Camera-type eye (tissue), 1 donor: ENCODE measurements around the gene VASN. TPM values are rescaled to one million over a fixed set of nuclear protein-coding genes. Genes with fewer than 3 reads are reported as not detected.

Source experiments
- total RNA-seq: library from RNA; depleted of rRNA; stranded (reverse); fragments of >200 nt; gene quantifications from one replicate; pipeline ENCODE4 v1.2.3, GENCODE V29; 2014

Gene VASN
- 32.7 TPM for total RNA-seq

GRCh38 chr16:4371357-4372000 lies at the start of gene VASN:
Gene VASN (plus strand): TSS chr16:4371848. CDS start chr16:4380878, 9,030 bp downstream.

DNA sequence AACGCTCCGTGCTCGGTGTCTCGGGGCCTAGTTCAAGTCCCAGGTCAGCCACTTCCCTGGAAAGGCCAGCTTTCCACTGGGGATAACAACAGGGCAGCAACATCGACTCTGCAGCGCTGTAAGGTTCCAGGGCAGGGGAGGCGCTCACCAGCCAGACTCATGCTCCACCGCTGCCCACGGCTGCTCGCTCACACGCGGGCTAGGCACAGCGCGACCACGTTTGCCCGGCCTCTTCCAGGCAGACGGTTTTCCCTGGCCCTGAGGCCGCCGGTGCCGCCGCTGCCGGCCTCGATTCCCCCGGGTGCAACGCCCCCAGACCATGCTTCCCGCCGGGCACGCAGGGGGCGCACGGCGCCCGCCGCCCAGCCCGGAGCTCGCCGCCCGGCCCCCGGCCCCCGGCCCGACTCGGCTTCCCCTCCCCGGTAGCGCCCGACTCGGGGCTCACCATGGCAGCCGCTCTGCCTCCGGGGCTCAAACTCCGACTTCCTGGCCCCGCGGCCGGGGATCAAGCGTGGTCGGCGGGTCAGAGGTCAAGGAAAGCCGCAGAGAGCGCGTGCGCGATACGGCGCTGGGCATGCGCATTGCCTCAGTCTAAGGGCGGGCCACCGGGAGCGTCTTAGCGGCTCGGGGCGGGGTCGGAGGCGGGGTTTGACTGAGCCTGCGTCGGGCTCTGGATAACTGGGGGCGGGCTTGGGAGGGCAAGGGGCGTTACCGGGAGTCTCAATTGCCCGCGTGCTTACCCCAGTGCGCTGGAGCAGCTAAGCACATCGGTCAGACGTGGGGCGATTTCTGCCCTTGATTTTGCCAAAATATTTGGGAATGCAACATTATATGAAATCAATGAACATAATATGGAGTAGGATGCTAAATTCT lies 20.6 kb upstream of the VASN start, which contains the start of gene PAM16:
Gene PAM16, minus strand, starts transcription at position 535 of the 873 bp plus-strand sequence. Its CDS starts 87 bp downstream, at position 448.

DNA sequence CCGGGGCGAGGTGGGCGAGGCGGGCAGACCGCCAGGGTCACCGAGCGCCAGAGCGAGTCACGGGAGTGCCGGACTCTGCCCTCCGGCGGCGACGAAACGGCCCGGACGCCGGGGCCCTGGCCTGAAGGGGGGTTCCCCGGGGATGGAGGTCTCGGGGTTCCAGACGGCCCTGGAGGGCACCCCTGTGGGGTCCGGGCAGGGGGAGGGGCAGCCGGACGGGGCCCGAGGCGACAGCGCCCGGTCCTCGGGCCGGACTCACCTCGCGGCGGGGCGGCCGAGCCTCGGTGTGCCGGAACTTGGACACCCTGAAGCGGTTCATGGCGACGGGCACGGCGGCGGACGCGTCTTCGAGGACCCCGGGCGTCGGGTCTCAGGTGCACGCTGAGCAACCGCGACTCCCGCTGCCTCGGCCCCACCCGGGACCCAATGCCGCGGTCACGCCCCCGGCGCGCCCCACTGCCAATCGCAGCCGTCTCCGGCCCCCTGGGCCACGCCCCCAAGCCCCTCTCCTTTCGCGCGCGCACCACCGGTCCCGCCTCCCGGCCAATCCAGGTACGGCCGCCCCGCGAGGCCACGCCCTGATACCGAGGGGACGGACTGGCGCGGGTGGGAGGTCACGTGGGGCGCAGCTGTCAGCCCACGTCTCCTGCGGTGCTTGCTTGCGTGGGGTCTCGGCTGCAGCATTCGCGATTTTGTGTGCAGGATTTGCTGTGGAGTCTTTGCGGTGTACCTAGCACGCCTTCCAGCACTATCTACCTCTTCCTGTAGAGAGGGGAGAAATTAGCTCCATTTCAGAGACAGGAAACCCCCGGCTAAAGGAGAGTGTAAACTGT lies 44.8 kb downstream of the VASN start, which contains the start of gene CORO7:
Gene CORO7, minus strand, starts transcription at position 397 of the 833 bp plus-strand sequence. Its CDS starts 78 bp downstream, at position 319.

GRCh38 chr16:4425378-4426020 lies 53.9 kb downstream of the VASN start, which contains the start of gene DNAJA3:
Gene DNAJA3 (plus strand): TSS chr16:4425868. CDS start chr16:4425882, 14 bp downstream.

Other genes starting within 250 kb of the VASN start
- 38.6 TPM for gene SRL, start 129.8 kb upstream of the VASN start, total RNA-seq
- 10.9 TPM for gene TFAP4, start 98.8 kb upstream of the VASN start, total RNA-seq
- gene GLIS2, start 55.8 kb upstream of the VASN start, total RNA-seq = 10.9 TPM
- gene PAM16, start 20.5 kb upstream of the VASN start, total RNA-seq = 20.9 TPM
- gene CORO7, start 44.7 kb downstream of the VASN start, total RNA-seq = 42.5 TPM
- 45.1 TPM for gene DNAJA3, start 54.0 kb downstream of the VASN start, total RNA-seq
- gene NMRAL1, start 102.8 kb downstream of the VASN start, total RNA-seq = 22.0 TPM
- 39.0 TPM for gene HMOX2, start 104.5 kb downstream of the VASN start, total RNA-seq
- gene CDIP1, start 166.9 kb downstream of the VASN start, total RNA-seq = 22.1 TPM
- 0.38 TPM for gene C16orf96, start 184.5 kb downstream of the VASN start, total RNA-seq
- 6.1 TPM for gene UBALD1, start 243.0 kb downstream of the VASN start, total RNA-seq